HG03159 (cell line): Measurements from ENCODE around the gene EEF2KMT.

Experiments
- ATAC-seq: cut with Tn5 transposase; IDR thresholded peaks from one replicate; pipeline ENCODE4 v1.9.1; 2021; ENCODE audit warnings: mild to moderate bottlenecking, moderate library complexity; ENCODE audit not compliant: unreplicated experiment

EEF2KMT gene

DNA sequence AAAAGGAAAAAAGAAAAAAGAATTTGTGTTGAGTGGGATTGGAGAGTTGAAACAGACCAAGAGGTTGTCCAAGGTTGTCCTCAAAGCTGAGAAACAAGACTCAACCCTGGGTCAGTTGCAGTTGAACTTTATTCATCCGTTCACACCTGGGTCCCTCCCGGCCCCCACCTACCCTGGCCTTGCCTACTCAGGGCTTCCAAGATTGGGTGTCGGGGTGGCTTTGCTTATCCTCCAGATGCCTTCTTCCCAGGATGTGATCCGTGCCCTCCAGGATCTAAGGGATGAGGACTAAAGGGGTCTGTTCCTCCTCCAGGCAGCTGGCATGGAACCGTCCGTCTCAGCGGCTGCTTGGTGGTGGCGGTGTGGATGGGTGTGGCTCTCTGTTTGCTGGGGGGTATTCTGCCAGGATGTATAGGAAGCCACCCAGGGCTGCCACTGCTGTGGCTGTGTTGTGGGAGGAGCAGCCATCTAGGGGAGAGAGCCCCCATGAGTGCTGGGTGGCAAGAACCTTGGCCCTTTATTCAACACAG is 53.5 kb downstream of the EEF2KMT start:
- ATAC-seq: no peak

DNA sequence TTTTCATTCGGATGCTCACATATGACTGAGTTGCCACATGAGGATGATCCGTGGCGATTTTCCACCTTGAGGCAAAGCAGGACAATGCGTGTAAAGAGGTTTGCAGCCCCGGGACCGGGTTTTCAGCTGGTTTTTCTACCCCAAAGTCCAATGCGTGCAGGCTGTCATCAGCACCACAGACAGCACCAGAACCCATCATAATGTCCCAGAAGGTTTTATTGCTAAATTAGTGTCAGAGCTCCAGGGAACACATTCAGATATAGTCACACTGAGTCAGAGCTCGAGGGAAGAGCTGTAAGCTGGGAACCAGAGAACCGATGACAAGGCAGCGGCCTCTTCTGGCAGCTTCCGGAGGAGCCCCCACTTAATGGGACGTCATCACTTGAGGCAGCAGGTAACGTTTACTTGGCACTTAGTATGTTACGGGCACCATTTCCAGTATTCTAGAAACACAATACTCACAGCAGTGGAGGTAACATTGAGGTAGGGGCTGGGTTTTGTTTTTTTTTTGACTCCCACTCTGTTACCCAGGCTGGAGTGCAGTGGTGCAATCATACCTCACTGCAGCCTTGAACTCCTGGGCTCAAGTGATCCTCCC is 54.9 kb downstream of the EEF2KMT start:
- no peak for ATAC-seq

DNA sequence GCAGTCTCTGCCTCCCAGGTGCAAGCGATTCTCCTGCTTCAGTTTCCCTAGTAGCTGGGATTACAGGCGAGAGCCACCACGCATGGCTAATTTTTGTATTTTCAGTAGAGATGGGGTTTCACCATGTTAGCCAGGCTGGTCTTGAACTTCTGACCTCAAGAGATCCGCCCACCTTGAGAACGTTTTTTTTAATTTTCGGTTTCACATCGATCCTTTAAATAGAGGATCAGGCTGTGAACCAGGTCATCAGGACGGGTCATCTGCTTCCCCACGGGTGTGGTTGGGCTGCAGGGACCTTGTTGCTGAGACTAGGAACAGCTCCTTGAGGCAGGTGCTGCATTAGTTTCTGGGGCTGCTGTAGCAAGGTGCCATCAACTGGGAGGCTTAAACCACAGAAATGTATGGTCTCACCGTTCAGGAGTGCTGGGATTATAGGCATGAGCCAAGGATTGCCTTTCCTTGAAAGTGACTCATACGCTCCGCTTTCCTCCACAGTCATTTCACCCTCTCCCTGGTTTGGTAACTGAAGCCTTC is 55.9 kb downstream of the EEF2KMT start:
- no peak for ATAC-seq

DNA sequence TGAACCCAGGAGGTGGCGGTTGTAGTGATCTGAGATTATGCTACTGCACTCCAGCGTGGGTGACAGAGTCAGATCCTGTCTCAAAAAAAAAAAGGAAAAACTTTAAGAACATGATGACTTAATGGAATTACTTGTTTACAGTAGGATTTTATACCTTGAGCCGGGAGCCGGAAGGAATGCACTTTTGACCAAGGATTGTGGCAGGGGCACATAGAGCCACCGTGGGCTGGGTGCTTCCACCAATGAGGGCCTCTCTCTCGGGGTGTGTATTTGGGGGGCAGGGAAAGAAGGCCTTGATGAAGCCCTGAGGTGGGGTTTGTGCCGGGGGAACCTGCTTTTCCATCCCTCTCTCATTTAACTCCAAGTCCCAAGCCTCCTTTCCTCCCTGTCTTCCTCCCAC is 57.1 kb downstream of the EEF2KMT start:
- ATAC-seq: no peak

DNA sequence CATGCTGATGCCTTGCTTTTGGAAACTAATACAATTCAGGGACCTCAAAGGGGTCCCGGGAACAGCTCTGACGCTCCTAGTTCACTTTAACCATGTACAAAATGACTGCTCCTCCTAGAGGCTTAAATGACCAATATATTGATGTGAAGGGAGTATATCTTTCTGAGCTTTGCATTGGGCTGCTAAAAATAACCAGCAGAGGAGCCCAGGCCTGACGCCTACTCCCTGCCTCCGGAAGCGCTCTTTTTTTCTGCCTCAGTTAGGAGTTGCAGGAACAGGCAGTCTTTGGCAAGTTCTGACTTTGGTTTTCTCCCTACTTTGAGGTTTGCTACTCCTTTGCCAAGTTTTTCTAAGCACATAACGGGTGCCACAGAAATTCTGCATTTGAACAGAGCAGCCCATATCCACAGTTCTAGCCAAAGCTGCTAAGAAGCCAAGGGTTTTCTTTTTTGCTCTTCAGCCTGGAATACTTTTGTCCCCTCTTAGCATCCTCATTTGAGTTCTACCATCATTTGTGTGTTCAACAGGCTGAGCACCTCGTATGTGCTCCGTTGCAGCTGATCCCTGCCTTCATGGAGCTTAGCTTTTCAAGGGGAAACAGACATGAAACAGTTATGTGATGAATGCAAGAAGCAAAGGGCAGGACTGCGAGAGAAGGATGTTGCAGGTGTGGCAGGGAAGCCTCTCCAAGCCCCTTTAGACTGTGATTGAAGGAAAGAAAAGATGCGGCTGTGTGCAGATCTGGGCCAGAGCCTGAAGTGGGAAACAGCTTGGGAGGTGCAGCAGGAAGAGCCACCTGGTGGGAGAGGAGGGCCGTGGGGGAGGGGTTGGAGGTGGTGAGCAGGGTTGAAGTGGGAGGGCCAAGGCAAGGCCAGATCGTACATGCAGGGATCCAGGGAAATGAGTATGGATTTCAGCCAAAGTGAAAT is 61.1 kb downstream of the EEF2KMT start:
- no peak for ATAC-seq

DNA sequence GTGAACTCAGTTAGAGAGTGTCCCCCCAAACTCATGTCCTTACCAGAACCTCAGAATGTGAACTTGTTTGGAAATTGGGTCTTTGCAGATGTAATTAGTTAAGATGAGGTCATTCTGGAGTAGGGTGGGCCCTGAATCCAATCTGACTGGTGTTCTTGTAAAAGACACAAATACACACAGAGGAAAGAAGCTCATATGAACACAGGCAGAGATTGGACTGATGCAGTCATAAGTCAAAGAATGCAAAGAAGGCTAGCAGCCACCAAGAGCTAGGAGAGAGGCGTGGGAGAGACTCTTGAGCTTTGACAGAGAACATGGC is 61.7 kb downstream of the EEF2KMT start:
- no peak for ATAC-seq
